WTC11 (cell line): ENCODE measurements around the gene MSX2. TPM values are rescaled to one million over a fixed set of nuclear protein-coding genes. Genes with fewer than 3 reads are reported as not detected.

Experiments
- ATAC-seq: fragments of 200-7000 bp; cut with Tn5 transposase; 2 replicates; pipeline ENCODE4 v1.10.0; 2021; ENCODE audit warnings: mild to moderate bottlenecking, moderate library complexity
- CTCF ChIA-PET: fragments of 300-600 bp; sonication (Branson Sonifier 250); formaldehyde crosslinking; loops from one replicate; lab custom pipeline; 2021; ENCODE audit warnings: antibody characterized with exemption; lab: Charles Lee
- POLR2A ChIA-PET: fragments of 350-600 bp; sonication (Branson Sonifier 250); formaldehyde crosslinking; loops from one replicate; lab custom pipeline; 2021; ENCODE audit warnings: antibody characterized with exemption; lab: Charles Lee
- DNase-seq: peaks from one replicate; pipeline ENCODE4 v3.0.0; 2021; ENCODE audit warnings: low spot score
- H3K27ac Mint-ChIP-seq: 2 replicates; pipeline ENCODE4 v1.8.0; 2021; ENCODE audit warnings: mixed read lengths
- H3K27me3 Mint-ChIP-seq: 2 replicates; pipeline ENCODE4 v1.8.0; 2021; ENCODE audit warnings: low read depth, mild to moderate bottlenecking, moderate library complexity, mixed read lengths
- H3K36me3 Mint-ChIP-seq: 2 replicates; pipeline ENCODE4 v1.8.0; 2021; ENCODE audit warnings: mixed read lengths
- H3K4me1 Mint-ChIP-seq: 2 replicates; pipeline ENCODE4 v1.8.0; 2022; ENCODE audit warnings: mixed read lengths
- H3K4me3 Mint-ChIP-seq: 2 replicates; pipeline ENCODE4 v1.8.0; 2021; ENCODE audit warnings: mild to moderate bottlenecking, moderate library complexity, mixed read lengths
- H3K9me3 Mint-ChIP-seq: 2 replicates; pipeline ENCODE4 v1.8.0; 2021; ENCODE audit warnings: mixed read lengths
- E2F4 ChIP-seq: sonication (generic); formaldehyde crosslinking; IDR thresholded peaks from 2 replicates; pipeline ENCODE4 v1.8.1; 2022; ENCODE audit warnings: low read depth, mild to moderate bottlenecking, moderate library complexity, missing genetic modification reagents, borderline replicate concordance
- ELF4 ChIP-seq: sonication (generic); formaldehyde crosslinking; IDR thresholded peaks from 2 replicates; pipeline ENCODE4 v1.8.1; 2022; ENCODE audit warnings: low read depth, mild to moderate bottlenecking, moderate library complexity, missing genetic modification reagents
- ERG ChIP-seq: fragments of 250-450 bp; sonication (Bioruptor Pico); IDR thresholded peaks from 2 replicates; pipeline ENCODE4 v1.8.0; 2021; ENCODE audit warnings: mild to moderate bottlenecking
- ETV6 ChIP-seq: sonication (generic); formaldehyde crosslinking; IDR thresholded peaks from 2 replicates; pipeline ENCODE4 v1.8.1; 2022; ENCODE audit warnings: mild to moderate bottlenecking, missing genetic modification reagents
- GTF2I ChIP-seq: fragments of 250-450 bp; sonication (Bioruptor Pico); conservative IDR thresholded peaks from 2 replicates; pipeline ENCODE4 v1.4.0; 2021; ENCODE audit warnings: mild to moderate bottlenecking
- JUN ChIP-seq: sonication (generic); formaldehyde crosslinking; IDR thresholded peaks from 2 replicates; pipeline ENCODE4 v1.8.0; 2023; ENCODE audit warnings: mild to moderate bottlenecking, missing genetic modification reagents
- KAT7 ChIP-seq: sonication (generic); formaldehyde crosslinking; IDR thresholded peaks from 2 replicates; pipeline ENCODE4 v1.8.1; 2023; ENCODE audit warnings: missing genetic modification reagents, mild to moderate bottlenecking, borderline replicate concordance
- MAX ChIP-seq: sonication (generic); formaldehyde crosslinking; IDR thresholded peaks from 2 replicates; pipeline ENCODE4 v1.8.0; 2022; ENCODE audit warnings: mild to moderate bottlenecking, missing genetic modification reagents
- MXD4 ChIP-seq: fragments of 250-450 bp; sonication (Bioruptor Pico); IDR thresholded peaks from 2 replicates; pipeline ENCODE4 v1.8.0; 2021; ENCODE audit warnings: mild to moderate bottlenecking, moderate library complexity, borderline replicate concordance
- NFE2L1 ChIP-seq: sonication (generic); formaldehyde crosslinking; IDR thresholded peaks from 2 replicates; pipeline ENCODE4 v1.8.1; 2023; ENCODE audit warnings: missing genetic modification reagents
- NFYB ChIP-seq: sonication (generic); formaldehyde crosslinking; conservative IDR thresholded peaks from 2 replicates; pipeline ENCODE4 v1.8.0; 2022; ENCODE audit warnings: low read depth, missing genetic modification reagents
- PRDM15 ChIP-seq: sonication (generic); formaldehyde crosslinking; IDR thresholded peaks from 2 replicates; pipeline ENCODE4 v1.8.0; 2022; ENCODE audit warnings: missing genetic modification reagents
- RELA ChIP-seq: sonication (generic); formaldehyde crosslinking; IDR thresholded peaks from 2 replicates; pipeline ENCODE4 v1.8.1; 2022; ENCODE audit warnings: missing genetic modification reagents, mild to moderate bottlenecking, borderline replicate concordance
- RORB ChIP-seq: fragments of 250-450 bp; sonication (Bioruptor Pico); IDR thresholded peaks from 2 replicates; pipeline ENCODE4 v1.9.0; 2021; ENCODE audit warnings: mild to moderate bottlenecking
- SMAD3 ChIP-seq: sonication (generic); formaldehyde crosslinking; IDR thresholded peaks from 2 replicates; pipeline ENCODE4 v1.8.0; 2022; ENCODE audit warnings: missing genetic modification reagents, mild to moderate bottlenecking, borderline replicate concordance
- SOX15 ChIP-seq: fragments of 250-450 bp; sonication (Bioruptor Pico); IDR thresholded peaks from 2 replicates; pipeline ENCODE4 v1.9.0; 2021; ENCODE audit warnings: mild to moderate bottlenecking
- TCF7 ChIP-seq: sonication (generic); formaldehyde crosslinking; IDR thresholded peaks from 2 replicates; pipeline ENCODE4 v1.8.0; 2022; ENCODE audit warnings: mild to moderate bottlenecking, low read depth, missing genetic modification reagents, moderate library complexity
- TEAD4 ChIP-seq: sonication (generic); formaldehyde crosslinking; IDR thresholded peaks from 2 replicates; pipeline ENCODE4 v1.8.0; 2022; ENCODE audit warnings: mild to moderate bottlenecking, missing genetic modification reagents
- ZNF121 ChIP-seq: sonication (generic); formaldehyde crosslinking; IDR thresholded peaks from 2 replicates; pipeline ENCODE4 v1.8.0; 2023; ENCODE audit warnings: missing genetic modification reagents
- ZNF138 ChIP-seq: sonication (generic); formaldehyde crosslinking; conservative IDR thresholded peaks from 2 replicates; pipeline ENCODE4 v1.8.1; 2022; ENCODE audit warnings: mild to moderate bottlenecking, moderate library complexity, missing genetic modification reagents
- ZNF281 ChIP-seq: sonication (generic); formaldehyde crosslinking; IDR thresholded peaks from 2 replicates; pipeline ENCODE4 v1.8.0; 2023; ENCODE audit warnings: mild to moderate bottlenecking, missing genetic modification reagents
- ZNF416 ChIP-seq: fragments of 250-450 bp; sonication (Bioruptor Pico); IDR thresholded peaks from 2 replicates; pipeline ENCODE4 v1.9.0; 2021; ENCODE audit warnings: mild to moderate bottlenecking, inconsistent platforms
- ZNF425 ChIP-seq: fragments of 250-450 bp; sonication (Bioruptor Pico); conservative IDR thresholded peaks from 2 replicates; pipeline ENCODE4 v1.9.0; 2021; ENCODE audit warnings: mild to moderate bottlenecking
- ZNF512 ChIP-seq: sonication (generic); formaldehyde crosslinking; IDR thresholded peaks from 2 replicates; pipeline ENCODE4 v1.8.1; 2022; ENCODE audit warnings: missing genetic modification reagents, borderline replicate concordance
- total RNA-seq: library from RNA; stranded (reverse); gene quantifications from 3 replicates; pipeline ENCODE4 v1.2.3, GENCODE V29; 2021

MSX2 gene
- total RNA-seq, 1 experiment from 2014 or later, result 0.83 TPM

DNA sequence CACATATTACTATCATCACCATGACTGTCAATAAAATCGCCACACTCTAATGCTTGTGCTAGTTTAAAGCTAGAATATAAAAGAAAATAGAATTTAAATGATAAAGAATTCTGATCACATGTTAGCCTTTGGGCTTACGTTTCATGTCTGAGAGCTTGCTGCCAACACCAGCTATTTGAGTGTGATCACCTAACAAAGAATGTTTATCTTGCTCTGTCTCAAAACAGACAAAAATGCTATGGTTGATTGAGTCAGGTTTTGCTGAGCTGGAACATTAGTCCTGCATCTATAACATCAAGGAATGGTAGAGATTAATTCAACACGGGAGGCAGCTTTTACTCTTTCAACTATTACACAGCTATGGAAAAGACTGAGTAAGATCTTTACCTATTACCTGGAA is 50.7 kb downstream of the MSX2 start:
- ATAC-seq, result no peak
- Mint-ChIP-seq H3K4me1 (no peaks in the 10 kb centered on the region), H3K36me3 (no peaks in the 10 kb centered on the region), H3K4me3 (no peak overlapping the region), H3K9me3 (0 out of 2 replicates have a peak, but pooled peaks cover under 1% of the 10 kb centered on the region), H3K27ac (no peak overlapping the region), H3K27me3 (peaks cover 2% of the 10 kb centered on the region; the same call in 1 of the 2 replicates)
- TF ChIP-seq E2F4 (CRISPR knock-in tag), result no peak
- TF ChIP-seq NFYB, result no peak
- TF ChIP-seq ELF4 (CRISPR knock-in tag), result no peak
- TF ChIP-seq NFE2L1 (CRISPR knock-in tag), result no peak
- TF ChIP-seq ETV6 (CRISPR knock-in tag), result no peak
- no peak for TF ChIP-seq ZNF281 (CRISPR knock-in tag)
- no peak for TF ChIP-seq PRDM15
- no peak for TF ChIP-seq MXD4
- no peak for TF ChIP-seq TCF7 (CRISPR knock-in tag)
- no peak for TF ChIP-seq SMAD3 (CRISPR knock-in tag)
- POLR2A ChIA-PET, result no interaction called here
- CTCF ChIA-PET, result interaction anchor here (2.9 kb wide), 1 partner anchor 19 kb away, joined by 10 read pairs; no protein-coding TSS in a partner anchor
- no peak for DNase-seq

DNA sequence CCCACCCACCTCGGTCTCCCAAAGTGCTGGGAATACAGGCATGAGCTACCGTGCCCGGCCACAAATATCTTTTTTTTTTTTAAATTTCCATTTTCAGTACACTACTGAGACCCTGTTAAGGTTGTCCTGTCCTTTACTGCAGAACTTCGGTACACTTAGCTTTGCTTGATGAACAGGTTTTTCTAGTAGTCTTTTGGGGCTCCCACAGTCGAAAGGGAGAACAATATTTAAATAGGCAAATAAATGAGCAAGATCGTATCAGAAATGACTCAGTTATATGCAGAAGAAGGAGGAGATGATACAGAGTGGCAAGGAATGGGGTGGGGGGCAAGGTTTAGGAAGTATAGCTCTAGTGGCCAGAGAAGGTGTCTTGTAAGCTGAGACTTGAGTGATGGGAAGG is 52.7 kb downstream of the MSX2 start:
- CTCF ChIA-PET, result interaction anchor here (0.6 to 1.0 kb wide), 2 partner anchors 28 to 133 kb away, joined by 3 read pairs; no protein-coding TSS in a partner anchor
- TF ChIP-seq MAX (CRISPR knock-in tag), result no peak
- TF ChIP-seq GTF2I, result no peak
- no peak for TF ChIP-seq ZNF138 (CRISPR knock-in tag)
- TF ChIP-seq ERG (CRISPR knock-in tag), result no peak
- TF ChIP-seq RELA (CRISPR knock-in tag), result no peak
- no peak for TF ChIP-seq RORB
- TF ChIP-seq ZNF425 (CRISPR knock-in tag), result no peak
- TF ChIP-seq JUN, result no peak
- no peak for TF ChIP-seq ZNF416 (CRISPR knock-in tag)
- TF ChIP-seq SOX15 (CRISPR knock-in tag), result no peak
- TF ChIP-seq TEAD4 (CRISPR knock-in tag), result no peak
- TF ChIP-seq KAT7 (CRISPR knock-in tag), result no peak
- TF ChIP-seq ZNF121 (CRISPR knock-in tag), result no peak
- TF ChIP-seq ZNF512, result no peak
- TF ChIP-seq, all 79 proteins: peak for 0
- no peak overlapping the region for H3K4me3 Mint-ChIP-seq
- H3K27ac Mint-ChIP-seq, result no peak overlapping the region
- ATAC-seq, result no peak
- no peak for DNase-seq
- peaks cover 2% of the 10 kb centered on the region; the same call in 1 of the 2 replicates for H3K27me3 Mint-ChIP-seq
- H3K4me1 Mint-ChIP-seq, result no peaks in the 10 kb centered on the region
- peaks cover 8% of the 10 kb centered on the region; the same call in 1 of the 2 replicates for H3K9me3 Mint-ChIP-seq
- no peaks in the 10 kb centered on the region for H3K36me3 Mint-ChIP-seq
- POLR2A ChIA-PET, result no interaction called here
